GM19395 (cell line): Measurements from ENCODE around the gene HIP1.
"Not testable (repeated sequence)": the region's sequence is repeated elsewhere in the genome, so short reads cannot be mapped to it uniquely, and the experiment has no call there.

Experiments used
- ATAC-seq: cut with Tn5 transposase; IDR thresholded peaks from one replicate; pipeline ENCODE4 v1.9.1; 2021; ENCODE audit warnings: mild to moderate bottlenecking, moderate library complexity; ENCODE audit not compliant: unreplicated experiment

Gene HIP1

DNA sequence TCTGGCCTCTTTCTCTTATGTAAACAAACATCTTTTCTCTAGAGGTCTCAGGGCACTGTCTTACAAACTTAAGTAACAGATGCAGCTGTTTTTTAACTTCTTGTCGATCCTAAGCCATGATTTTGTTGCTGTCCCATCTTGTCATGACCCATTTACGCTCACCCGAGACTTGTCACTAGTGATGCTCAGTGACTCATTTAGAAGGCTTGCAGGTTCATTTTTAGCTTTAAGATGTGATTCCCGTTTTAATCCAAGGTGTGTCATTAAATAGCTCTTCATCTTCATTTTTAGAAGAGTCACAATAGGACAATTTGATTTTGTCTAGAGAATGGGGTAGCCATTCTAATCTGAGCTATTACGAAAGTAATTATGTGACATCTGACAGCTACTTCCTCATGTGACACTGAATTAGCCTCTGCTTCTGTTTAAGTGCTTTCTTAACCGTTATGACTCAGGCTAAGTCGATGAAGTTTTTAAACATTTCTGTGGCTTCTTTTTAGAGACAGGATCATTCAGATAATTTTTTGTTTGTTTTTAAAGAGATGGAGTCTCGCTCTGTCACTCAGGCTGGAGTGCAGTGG is 203.9 kb downstream of the HIP1 start:
- peak; percentile 76 for ATAC-seq

DNA sequence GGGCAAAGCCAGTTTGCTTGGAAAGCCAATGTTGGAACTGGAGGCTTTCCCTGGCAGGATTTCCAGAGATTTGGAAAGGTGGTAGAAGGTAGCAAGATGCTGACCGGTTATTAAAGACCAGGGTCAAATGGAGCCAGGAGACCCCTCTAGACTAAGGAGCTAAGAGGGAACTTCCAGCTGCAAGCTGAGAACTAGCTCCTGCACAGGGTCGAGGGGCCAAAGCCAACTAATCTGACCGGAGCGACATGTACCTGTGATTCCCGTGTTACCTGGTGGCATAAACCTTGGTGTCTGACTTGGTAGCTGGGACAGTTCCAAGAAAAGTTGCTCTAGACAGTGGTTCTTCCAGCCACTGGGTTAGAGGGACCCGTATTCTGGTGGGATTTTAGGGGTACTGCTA is 204.8 kb downstream of the HIP1 start:
- no peak for ATAC-seq

GRCh38 chr7:75532639-75533038 is 206.1 kb downstream of the HIP1 start:
- ATAC-seq: no peak

- ATAC-seq: no peak
Measured at GRCh38 chr7:75531359-75531821, 207.4 kb downstream of the HIP1 start.

DNA sequence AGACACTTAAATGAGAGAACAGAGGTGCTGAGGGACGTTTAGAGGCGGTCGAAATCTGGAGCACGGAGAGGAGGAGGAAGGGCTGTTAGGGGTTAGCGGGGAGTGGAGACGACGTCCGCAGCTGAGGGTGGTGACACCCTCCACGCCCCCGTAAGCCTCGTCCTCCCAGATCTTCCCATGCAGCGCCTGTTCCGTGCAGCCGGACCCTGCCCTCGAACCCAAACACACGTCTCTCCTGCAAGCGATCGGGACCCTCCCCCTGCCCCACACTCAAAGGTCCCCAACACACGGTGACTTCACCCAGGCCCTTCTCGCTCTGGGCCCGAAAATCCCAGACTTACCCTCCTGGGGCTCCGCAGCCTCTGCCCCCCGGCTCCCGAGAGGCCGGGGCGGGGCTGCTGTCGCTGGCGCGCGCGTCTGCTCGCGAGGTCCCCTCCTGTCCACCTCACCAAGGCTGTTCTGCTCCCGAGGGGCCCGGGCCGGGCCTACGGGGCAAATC is 211.5 kb downstream of the HIP1 start:
- ATAC-seq: not testable (repeated sequence)

DNA sequence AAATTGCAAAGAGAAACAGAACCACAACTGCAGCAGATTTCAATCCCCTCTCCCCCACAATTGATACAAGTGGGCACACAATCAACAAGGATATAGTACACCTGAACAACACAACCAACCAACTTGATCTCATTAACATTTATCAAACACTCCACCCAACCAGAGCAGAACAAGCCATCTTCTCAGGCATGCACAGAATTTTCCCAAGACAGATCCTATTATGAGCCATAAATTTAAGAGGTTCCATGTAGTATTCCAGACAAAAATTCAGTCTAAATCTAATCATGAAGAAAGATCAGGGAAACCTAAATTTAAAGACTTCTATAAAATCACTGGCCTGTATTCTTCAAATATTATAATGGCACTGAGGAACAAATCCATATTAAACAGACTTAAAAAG is 217.0 kb downstream of the HIP1 start:
- not testable (repeated sequence) for ATAC-seq

GRCh38 chr7:75518842-75519241 is 219.9 kb downstream of the HIP1 start:
- ATAC-seq: not testable (repeated sequence)

DNA sequence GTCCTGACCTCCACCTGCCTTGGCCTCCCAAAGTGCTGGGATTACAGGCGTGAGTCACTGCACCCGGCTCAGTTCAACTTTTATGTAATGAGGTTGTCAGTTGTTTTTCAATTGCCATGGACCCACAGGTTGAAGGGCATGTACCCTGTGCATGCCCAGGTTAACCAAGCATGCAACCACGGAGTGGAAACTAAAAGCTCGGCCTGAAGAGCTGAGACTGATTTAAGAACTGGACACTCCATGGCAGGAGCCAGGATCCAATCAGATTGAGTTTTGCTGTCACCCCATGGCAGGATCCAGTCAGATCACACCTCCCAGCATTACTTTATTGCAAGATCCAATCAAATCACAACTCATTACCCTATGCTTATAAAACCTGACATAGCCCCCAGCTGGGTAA is 229.7 kb downstream of the HIP1 start:
- not testable (repeated sequence) for ATAC-seq

GRCh38 chr7:75492020-75492419 is 246.7 kb downstream of the HIP1 start, which contains the start of gene SPDYE5:
Gene SPDYE5 (plus strand): TSS chr7:75492320. CDS start chr7:75494048, 1,728 bp downstream.
- ATAC-seq: not testable (repeated sequence)

DNA sequence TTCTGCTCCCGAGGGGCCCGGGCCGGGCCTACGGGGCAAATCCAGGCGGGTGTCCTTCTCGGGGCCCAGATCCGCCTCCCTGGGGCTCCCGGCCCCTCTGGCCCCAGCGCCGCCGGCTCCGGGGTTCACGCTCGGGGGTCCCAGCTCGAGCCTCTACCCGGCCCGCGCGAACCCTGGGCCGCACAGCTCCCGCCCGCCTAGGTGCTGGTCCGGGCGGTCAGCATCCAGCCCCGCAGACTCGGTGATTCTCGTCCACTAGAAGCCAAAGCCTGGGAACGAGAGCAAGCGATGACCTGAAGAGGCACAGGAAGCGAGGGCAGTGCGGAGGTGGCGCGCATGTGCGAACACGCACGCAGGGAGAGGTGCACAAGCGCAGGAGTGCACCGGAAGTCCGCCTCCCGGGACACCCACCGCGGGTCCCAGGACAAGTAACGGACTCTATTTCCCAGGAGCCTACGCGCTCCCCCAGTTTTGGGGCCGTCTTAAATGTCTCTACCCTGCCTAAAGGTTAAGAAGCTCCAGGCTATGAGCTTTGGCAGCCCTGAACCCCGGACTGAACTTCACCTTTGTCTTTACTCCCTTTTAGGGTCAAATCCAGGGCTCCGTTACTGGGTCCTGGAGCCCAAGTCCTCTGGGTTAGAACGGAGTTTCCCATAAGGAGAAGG is 252.6 kb downstream of the HIP1 start, which contains the start of gene POM121C:
Gene POM121C (minus strand): TSS at position 321 of the 665 bp plus-strand sequence. CDS start 44,803 bp downstream, outside the sequence.
- peak; percentile 99 for ATAC-seq

- ATAC-seq: not testable (repeated sequence)
Measured at GRCh38 chr7:75485355-75485978, 253.3 kb downstream of the HIP1 start.
